Mammary epithelial cell (primary cell): ENCODE measurements around the gene NCAM1.

Experiments
- CTCF ChIP-seq, 2 donors: IDR thresholded peaks in 1 of 2; conservative IDR thresholded peaks in 1 of 2; 2 replicates each; pipeline ENCODE4 v1.5.1; 2011 to 2012; ENCODE audit warnings: inconsistent platforms in 2 of 2, low read length in 2 of 2, mild to moderate bottlenecking in 2 of 2, control low read depth in 1 of 2, low read depth in 1 of 2; ENCODE audit not compliant: insufficient read depth in 1 of 2; ENCODE audit errors: extremely low read depth in 1 of 2
- EZH2 ChIP-seq: IDR thresholded peaks from 2 replicates; pipeline ENCODE4 v1.6.1; 2012; ENCODE audit warnings: low read length, inconsistent platforms, borderline replicate concordance

- no peak for TF ChIP-seq CTCF (conservative IDR thresholded peaks at IDR 0.05 in 1 of 2, IDR thresholded peaks at IDR 0.05 in 1 of 2; ENCODE audit: extremely low read depth in 1 of 2, insufficient read depth in 1 of 2, low read depth in 1 of 2, low read length in 2 of 2)
- TF ChIP-seq EZH2 = no peak
Measured at GRCh38 chr11:113124578-113124977, 163.4 kb downstream of the NCAM1 start.
